ENCODE results near the gene HOXD9. TPM values are rescaled to one million over a fixed set of nuclear protein-coding genes. Genes with fewer than 3 reads are reported as not detected.
A peak's percentile ranks its signal among the peaks of the same experiment; 100 is the strongest.

HOXD9 gene
- total RNA-seq, 1 donor from 2014 or later = not detected

DNA sequence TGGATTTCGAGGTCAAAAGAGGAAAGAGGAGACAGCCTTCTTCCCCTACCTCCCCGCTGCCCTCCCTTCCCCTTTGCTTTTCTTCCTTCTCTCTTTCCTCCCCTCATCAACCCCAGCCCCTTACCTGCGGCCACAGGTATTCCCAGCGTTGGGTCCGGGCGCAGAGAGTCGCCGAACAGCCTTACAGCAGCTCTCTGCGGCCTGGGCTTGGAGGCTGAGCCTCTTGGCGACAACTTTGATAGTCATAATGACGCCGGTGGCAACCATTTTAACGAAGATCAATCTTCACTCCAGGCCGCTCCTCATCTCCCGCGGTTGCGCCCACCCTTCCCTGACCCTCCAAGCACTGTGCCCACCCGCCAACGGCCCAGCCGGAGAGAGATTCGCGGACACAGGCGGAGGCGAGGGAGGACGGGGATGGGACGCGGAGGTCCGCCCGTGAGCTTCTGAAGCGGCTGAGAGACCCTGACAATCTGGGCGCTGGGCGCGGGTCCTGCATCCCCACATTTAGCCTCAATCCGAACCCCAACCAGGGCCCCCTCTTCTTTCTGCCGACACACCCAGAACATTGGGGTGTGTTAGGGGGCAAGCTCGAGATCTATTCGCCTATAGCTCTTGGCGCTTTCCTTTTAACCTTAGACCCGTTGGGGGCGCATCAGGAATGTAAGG lies 37.3 kb upstream of the HOXD9 start:
- peak; percentile 63 for DNase-seq (ENCODE audit: low spot score)
- intact Hi-C loops (cut with DNase I) = loop anchor here (5.0 kb wide), 3 partner anchors 398 to 773 kb away; no protein-coding TSS in a partner anchor

DNA sequence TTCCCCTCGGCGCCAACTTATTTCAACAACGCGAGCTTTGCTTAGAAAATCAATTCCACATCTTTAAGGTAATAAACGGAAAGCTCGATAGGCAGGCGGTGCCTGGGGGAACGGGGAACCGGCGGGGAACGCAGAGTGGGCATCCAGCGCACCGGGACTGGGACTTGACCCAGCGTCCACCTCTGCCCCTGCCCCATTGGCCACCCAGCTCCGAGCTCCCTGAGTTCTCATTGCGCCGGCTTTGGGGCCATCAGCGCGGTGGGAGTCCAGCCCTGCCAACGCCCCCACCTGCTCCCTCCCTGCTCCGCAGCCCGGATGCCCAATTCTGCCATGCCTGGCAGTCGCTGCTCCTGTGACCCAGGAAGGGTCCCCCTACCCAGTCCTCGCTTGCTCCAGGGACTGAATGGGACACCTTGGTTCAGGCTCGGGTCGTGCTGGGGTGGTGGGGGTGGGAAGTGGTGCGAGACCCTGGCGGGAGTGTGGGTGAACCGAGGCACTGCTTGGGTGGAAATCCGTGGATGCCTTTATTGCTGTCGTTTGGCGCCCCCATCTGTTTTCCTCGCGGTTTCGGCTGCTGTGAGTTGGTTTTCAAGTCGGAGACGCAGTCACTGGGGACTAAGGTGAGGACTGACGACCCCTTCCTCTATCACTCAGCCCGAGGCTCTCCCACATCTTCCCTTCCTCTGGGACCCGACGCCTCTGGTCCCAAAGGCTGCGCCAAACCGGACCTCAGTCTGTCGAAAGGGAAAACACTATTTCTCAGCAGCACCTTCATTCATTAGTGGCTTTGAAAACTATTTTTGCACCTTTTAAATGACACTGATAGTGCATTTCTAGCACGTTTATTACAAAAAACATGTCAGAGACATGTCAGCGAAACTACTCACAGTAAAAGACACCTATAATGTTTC lies 36.4 kb upstream of the HOXD9 start:
- intact Hi-C loops (cut with DNase I) = loop anchor here (2.0 to 5.0 kb wide), 4 partner anchors 399 to 774 kb away; no protein-coding TSS in a partner anchor
- no peak for DNase-seq (ENCODE audit: low spot score)

DNA sequence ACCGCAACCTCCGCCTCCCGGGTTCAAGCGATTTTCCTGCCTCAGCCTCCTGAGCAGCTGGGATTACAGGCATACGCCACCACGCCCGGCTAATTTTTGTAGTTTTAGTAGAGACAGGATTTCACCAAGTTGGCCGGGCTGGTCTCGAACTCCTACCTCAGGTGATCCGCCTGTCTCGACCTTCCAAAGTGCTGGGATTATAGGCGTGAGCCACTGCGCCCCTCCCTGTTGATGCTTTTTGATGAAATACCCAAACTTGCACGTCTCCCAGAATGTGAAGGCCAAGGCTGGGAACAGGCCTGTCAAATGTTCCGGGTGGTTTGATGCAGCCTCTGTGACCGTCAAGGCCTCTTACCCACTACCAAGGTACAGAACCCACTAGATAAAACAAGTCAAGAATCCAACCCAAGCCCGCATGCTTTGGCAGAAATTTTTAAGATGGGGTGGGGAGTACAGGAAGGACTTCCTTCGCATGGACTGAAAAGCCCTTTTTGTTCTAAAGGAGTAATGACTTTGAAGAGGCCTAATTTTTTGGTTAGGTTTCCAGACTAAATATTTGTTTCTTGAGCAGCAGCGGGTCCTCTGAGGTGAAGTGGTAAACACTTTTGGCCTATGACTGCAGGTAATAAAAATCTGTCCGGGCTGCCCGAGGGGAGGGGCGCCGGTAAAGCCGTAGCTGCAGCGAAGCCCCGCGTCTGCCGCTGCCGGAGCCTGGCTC lies 35.0 kb upstream of the HOXD9 start:
- no peak for DNase-seq (ENCODE audit: low spot score)
- intact Hi-C loops (cut with DNase I) = loop anchor here (2.0 to 5.0 kb wide), 4 partner anchors 400 to 775 kb away; no protein-coding TSS in a partner anchor

DNA sequence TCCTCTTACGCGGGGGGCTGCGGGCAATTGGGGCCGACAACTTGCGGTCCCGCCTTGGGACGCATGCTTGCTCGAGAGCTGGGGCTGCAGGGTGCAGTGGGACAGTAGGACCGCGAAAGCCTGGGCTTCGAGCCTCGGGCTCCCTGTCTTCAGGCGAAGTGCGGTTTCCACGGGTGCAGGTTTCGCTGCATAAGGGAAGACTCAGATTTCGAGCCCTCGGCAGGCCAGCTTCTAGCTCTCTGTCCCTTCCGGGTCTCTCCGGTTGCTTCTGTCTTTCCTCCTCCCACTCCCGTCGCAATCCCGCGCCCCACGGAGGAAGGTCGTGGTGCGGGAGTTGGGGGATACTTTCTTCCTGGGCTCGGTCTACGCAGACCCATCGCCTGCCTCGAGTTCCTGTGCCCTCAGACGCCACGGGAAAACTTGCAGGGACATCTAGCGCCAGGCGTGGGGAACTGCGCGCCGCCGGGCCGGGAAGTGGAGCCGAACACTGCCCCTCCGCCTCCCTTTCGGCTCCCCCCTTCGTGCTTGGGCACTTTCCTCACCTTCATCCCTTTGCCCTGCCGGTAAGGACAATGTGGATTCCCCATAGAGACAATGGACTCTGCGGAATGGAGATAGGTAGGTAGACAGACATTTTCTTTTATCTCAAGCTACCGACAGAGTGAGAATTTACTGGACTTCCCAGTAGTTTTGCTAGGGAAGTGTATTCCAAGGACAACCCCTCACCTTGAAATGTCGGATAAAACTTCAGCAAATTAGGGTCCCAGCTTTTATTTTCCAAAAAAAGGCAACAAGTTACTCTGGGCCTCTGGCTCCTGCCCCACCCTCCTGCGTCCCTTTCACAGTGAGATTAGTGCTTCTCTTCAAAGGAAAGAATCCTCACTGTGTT lies 34.2 kb upstream of the HOXD9 start:
- peak; percentile 79 for DNase-seq (ENCODE audit: low spot score)
- intact Hi-C loops (cut with DNase I) = loop anchor here (5.0 kb wide), 3 partner anchors 401 to 776 kb away; no protein-coding TSS in a partner anchor

DNA sequence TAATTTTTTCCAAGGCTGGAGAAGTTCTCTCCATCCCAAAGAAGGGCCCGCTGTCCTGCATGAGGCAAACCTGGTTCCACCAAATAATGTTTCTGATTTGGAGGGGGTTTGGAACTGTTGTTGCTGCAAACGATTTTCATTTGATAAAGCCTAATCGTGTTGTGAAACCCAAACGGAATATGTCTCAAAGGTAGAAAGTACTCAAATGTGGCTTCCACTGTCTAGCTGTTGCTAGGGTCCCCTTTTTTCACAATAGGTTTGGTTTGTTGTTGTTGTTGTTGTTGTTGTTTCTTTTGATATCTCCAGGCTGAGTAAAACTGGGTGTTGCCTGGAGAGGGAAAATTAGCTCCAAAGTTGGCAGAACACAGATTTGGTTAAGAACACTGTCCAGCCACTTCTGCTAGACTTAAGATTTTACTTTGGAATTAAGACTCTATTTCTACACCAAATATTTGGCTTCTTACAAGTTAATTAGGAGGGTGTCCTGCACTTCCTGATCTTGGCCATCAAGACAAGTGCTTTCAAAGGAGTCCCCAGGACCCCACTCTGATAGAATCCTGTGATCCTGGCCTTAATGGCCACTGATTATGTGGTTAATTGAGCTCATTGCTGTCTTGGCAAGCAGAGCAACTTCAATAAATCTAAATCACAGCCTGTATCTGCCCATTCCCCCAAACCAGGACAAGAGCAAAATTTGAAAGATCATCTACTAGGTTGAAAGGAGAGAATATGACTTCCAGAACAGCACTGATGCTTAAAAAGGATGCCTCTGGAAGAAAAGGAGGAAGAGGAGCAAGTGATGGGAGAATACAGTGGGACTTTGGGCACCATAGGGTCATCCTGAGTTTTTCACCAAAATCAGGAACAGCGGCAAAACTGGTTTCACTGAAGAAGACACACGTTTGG lies 33.3 kb upstream of the HOXD9 start:
- DNase-seq (ENCODE audit: low spot score) = no peak
- intact Hi-C loops (cut with DNase I) = loop anchor here (5.0 kb wide), 3 partner anchors 402 to 777 kb away; no protein-coding TSS in a partner anchor

DNA sequence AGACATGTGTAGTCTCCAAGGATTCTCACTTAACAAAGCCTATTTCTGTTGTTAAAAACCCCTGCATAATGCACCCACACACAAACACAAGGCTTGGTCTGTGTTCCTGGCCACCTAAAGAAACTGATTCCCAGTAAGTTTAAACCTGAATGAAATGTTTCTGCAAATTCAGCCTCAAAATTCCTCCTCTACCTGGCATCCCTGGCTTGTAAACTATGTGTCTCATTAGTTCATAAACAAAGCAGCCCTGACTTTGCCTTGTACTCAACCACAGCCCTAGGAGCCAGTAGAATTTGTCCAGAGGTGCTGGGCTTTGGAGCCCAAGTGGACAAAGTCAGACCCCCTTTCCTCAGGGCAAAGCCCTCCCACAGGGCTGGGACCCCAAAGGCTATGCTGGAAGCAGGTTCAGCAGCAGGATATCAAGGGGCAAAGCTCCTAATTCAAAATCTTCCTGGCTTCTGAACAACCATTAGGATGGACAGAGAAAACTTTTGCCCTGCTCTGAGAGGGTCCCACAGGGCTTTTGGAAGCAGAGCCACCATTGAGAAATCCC lies 32.6 kb upstream of the HOXD9 start:
- intact Hi-C loops (cut with DNase I) = loop anchor here (5.0 kb wide), 3 partner anchors 403 to 778 kb away; no protein-coding TSS in a partner anchor
- peak; percentile 50 for DNase-seq (ENCODE audit: low spot score)

- intact Hi-C loops (cut with DNase I) = no loop called here
- DNase-seq (ENCODE audit: low spot score) = peak; percentile 69
Observed at GRCh38 chr2:176090862-176091261, 31.7 kb upstream of the HOXD9 start.

GRCh38 chr2:176091329-176092258 lies 30.9 kb upstream of the HOXD9 start:
- intact Hi-C loops (cut with DNase I) = no loop called here
- DNase-seq (ENCODE audit: low spot score) = peak; percentile 39

DNA sequence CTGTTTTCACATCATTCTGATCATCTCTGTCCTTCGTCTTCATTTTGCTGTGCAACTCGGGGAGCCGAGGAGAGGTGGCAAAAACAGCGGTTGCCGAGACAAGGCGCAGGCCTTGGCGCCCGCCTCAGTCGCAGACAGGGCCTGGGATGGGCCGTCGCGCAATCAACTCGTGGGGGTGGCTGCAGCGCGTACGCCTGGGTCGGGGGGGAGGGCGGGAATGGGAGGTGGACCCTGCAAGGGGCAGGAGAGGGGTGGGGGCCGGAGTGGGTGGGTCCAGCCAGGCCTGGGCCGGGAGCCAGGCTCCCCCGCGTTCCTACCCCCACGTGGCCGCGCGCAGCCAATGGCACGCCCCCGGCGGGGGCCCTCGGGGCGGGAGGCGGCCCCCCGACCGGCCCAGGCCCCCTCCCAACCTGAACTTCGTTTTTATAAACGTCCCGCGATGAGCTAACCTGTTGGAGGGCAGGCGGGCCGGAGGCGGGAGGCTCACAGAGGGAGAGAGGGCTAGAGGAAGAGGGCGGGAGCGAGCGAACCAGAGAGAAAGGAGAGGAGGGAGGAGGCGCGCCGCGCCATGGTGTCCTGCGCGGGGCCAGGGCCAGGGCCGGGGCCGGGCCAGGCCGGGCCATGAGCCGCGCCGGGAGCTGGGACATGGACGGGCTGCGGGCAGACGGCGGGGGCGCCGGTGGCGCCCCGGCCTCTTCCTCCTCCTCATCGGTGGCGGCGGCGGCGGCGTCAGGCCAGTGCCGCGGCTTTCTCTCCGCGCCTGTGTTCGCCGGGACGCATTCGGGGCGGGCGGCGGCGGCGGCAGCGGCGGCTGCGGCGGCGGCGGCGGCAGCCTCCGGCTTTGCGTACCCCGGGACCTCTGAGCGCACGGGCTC lies 30.0 kb upstream of the HOXD9 start, which contains the start of gene HOXD13:
Gene HOXD13, plus strand, starts transcription at position 452 of the 875 bp plus-strand sequence. Its CDS starts 170 bp downstream, at position 622.
- peak; percentile 69 for DNase-seq (ENCODE audit: low spot score)
- intact Hi-C loops (cut with DNase I) = no loop called here

DNA sequence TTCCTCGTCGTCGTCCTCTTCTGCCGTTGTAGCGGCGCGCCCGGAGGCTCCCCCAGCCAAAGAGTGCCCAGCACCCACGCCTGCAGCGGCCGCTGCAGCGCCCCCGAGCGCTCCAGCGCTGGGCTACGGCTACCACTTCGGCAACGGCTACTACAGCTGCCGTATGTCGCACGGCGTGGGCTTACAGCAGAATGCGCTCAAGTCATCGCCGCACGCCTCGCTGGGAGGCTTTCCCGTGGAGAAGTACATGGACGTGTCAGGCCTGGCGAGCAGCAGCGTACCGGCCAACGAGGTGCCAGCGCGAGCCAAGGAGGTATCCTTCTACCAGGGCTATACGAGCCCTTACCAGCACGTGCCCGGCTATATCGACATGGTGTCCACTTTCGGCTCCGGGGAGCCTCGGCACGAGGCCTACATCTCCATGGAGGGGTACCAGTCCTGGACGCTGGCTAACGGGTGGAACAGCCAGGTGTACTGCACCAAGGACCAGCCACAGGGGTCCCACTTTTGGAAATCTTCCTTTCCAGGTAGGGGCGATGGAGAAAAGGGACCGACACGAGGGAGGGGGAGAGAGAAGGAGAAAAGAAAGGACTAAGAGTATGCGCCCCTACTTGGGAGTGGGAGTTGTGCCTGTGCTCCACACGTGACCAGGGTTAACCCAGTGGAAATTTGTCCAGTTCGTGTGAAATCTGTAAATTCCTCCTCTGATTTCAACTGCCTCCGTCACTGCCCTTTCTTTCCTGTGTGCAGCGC lies 29.2 kb upstream of the HOXD9 start:
- intact Hi-C loops (cut with DNase I) = no loop called here

DNA sequence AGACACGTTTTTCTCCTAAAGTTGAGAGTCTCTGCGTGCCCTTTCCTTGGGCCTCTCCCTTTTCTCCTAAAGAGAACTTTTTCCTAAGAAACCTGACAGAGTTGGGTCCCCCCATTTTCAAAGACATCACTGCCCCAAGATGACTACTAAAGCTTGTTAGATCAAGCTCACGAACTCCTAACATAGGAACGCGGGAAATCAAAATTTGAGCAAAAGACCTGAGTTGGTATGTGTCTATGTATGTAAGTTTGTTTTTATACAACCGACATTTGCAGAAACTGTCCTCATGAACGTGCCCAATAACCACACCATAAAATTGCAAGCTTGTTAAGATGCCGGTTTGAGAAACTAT lies 28.6 kb upstream of the HOXD9 start:
- intact Hi-C loops (cut with DNase I) = no loop called here
- DNase-seq (ENCODE audit: low spot score) = no peak

More for the DNA sequence above, 29.2 kb upstream of the HOXD9 start:
- peak; percentile 53 for DNase-seq (ENCODE audit: low spot score)

DNA sequence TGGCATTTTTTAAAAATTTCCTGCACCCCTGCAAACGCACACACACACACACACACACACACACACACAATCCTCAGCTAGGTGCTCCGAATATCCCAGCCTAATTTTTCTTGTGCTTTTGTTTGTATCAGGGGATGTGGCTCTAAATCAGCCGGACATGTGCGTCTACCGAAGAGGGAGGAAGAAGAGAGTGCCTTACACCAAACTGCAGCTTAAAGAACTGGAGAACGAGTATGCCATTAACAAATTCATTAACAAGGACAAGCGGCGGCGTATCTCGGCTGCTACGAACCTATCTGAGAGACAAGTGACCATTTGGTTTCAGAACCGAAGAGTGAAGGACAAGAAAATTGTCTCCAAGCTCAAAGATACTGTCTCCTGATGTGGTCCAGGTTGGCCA lies 28.2 kb upstream of the HOXD9 start:
- intact Hi-C loops (cut with DNase I) = no loop called here

GRCh38 chr2:176095421-176095820 lies 27.1 kb upstream of the HOXD9 start:
- intact Hi-C loops (cut with DNase I) = loop anchor here (5.0 kb wide), 1 partner anchor 843 kb away; no protein-coding TSS in a partner anchor
- no peak for DNase-seq (ENCODE audit: low spot score)

More for the DNA sequence above, 28.2 kb upstream of the HOXD9 start:
- DNase-seq (ENCODE audit: low spot score) = no peak

DNA sequence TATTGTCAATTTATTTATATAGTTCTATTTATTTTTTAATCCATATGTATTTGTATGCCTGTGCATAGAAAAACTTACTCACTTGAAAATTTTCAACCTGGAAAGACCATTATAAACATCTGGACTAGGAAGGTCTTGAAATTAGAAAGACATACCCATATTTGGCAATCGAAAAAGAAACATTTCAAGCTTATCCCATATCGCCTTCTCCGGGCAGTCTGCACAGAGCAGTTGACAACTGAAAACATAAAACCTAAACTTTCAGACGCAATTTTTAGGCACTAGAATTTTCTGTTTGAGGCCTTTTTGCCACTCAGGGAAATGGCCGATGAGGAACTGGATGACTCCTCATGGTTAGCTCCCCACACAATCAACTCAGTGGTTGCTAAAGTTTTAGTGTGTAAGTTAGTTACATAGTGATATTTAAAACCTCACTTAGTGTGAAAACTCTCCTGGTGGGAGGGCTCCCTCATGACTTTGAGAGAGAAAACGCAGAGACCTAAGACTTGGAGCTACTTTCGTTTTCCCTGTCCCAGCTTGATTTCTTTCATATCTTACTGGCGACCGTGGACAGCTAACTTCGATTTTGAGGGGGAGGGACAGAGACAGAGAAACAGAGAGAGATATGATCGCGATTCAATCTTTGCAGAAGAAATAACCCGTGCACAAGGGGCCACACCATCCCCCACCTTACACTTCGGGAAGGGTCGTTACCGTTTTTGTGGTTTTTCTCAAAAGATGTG lies 26.1 kb upstream of the HOXD9 start:
- intact Hi-C loops (cut with DNase I) = loop anchor here (5.0 kb wide), 1 partner anchor 844 kb away; no protein-coding TSS in a partner anchor

More for the DNA sequence above, 26.1 kb upstream of the HOXD9 start:
- DNase-seq (ENCODE audit: low spot score) = no peak
